Hematopoietic multipotent progenitor cell (in vitro differentiated cells): ENCODE data around the gene NR0B1. TPM values are rescaled to one million over a fixed set of nuclear protein-coding genes. Genes with fewer than 3 reads are reported as not detected.

Experiments
- DNase-seq, 3 donors: peaks; one replicate each; pipeline ENCODE4 v3.0.0-alpha.2; 2011 to 2015; ENCODE audit warnings: low read depth in 2 of 3, low spot score in 2 of 3
- total RNA-seq: library from RNA; depleted of rRNA; stranded (reverse); fragments of >200 nt; gene quantifications from one replicate; pipeline ENCODE4 v1.2.3, GENCODE V29; 2012

Gene NR0B1
- total RNA-seq: 0.27 TPM

GRCh38 chrX:30309139-30309571 is at the start of gene NR0B1:
Gene NR0B1 (minus strand): TSS chrX:30309390. CDS start chrX:30309363, 27 bp downstream.
- DNase-seq: no peak

GRCh38 chrX:30349946-30350345 is 40.8 kb upstream of the NR0B1 start:
- no peak for DNase-seq

GRCh38 chrX:30343206-30343605 is 34.0 kb upstream of the NR0B1 start:
- no peak for DNase-seq

- DNase-seq: no peak
Observed at GRCh38 chrX:30340753-30341152, 31.6 kb upstream of the NR0B1 start.

GRCh38 chrX:30327762-30328161 is 18.6 kb upstream of the NR0B1 start:
- DNase-seq: no peak

- no peak for DNase-seq
Observed at GRCh38 chrX:30317308-30317707, 8.1 kb upstream of the NR0B1 start.

GRCh38 chrX:30313322-30313721 is 4.1 kb upstream of the NR0B1 start:
- DNase-seq: no peak

GRCh38 chrX:30312858-30313257 is 3.7 kb upstream of the NR0B1 start:
- no peak for DNase-seq

GRCh38 chrX:30310429-30311206 is 1.4 kb upstream of the NR0B1 start:
- no peak for DNase-seq

- peak in 1 of 3 donors; percentile 32 for DNase-seq
Observed at GRCh38 chrX:30308263-30309138, 689 bp downstream of the NR0B1 start.

- no peak for DNase-seq
Observed at GRCh38 chrX:30307466-30307865, 1.7 kb downstream of the NR0B1 start.

- DNase-seq: no peak
Observed at GRCh38 chrX:30304866-30305265, 4.3 kb downstream of the NR0B1 start.

- no peak for DNase-seq
Observed at GRCh38 chrX:30302956-30303355, 6.2 kb downstream of the NR0B1 start.

- no peak for DNase-seq
Observed at GRCh38 chrX:30301963-30302362, 7.2 kb downstream of the NR0B1 start.

- DNase-seq: no peak
Observed at GRCh38 chrX:30301208-30301607, 8.0 kb downstream of the NR0B1 start.

GRCh38 chrX:30296408-30297254 is 12.6 kb downstream of the NR0B1 start:
- DNase-seq: no peak

- peak in 2 of 3 donors; percentile 41 to 50 for DNase-seq
Observed at GRCh38 chrX:30283456-30284200, 25.6 kb downstream of the NR0B1 start.

GRCh38 chrX:30282527-30282926 is 26.7 kb downstream of the NR0B1 start:
- no peak for DNase-seq

- DNase-seq: no peak
Observed at GRCh38 chrX:30280428-30280827, 28.8 kb downstream of the NR0B1 start.

GRCh38 chrX:30278365-30278764 is 30.8 kb downstream of the NR0B1 start:
- no peak for DNase-seq
